Esophagus muscularis mucosa (tissue), 4 donors: ENCODE measurements around the gene CFAP99. TPM values are rescaled to one million over a fixed set of nuclear protein-coding genes. Genes with fewer than 3 reads are reported as not detected.

Source experiments
- DNase-seq: peaks from one replicate; pipeline ENCODE4 v3.0.0-alpha.2; 2017; ENCODE audit errors: extremely low spot score
- H3K27ac ChIP-seq, 4 donors: fragments of 200-600 bp; sonication (generic); replicated peaks in 1 of 4; 1 replicate in 3 of 4; 2 replicates in 1 of 4; pipeline ENCODE4 v1.5.1; 2016 to 2019; ENCODE audit warnings: mild to moderate bottlenecking in 1 of 4
- H3K27me3 ChIP-seq, 4 donors: fragments of 200-600 bp; sonication (generic); one replicate each; pipeline versions ENCODE4 v1.5.1 to v1.6.0; 2016 to 2019
- H3K36me3 ChIP-seq, 4 donors: fragments of 200-600 bp; sonication (generic); one replicate each; pipeline ENCODE4 v1.5.1; 2016 to 2019
- H3K4me1 ChIP-seq, 4 donors: fragments of 200-600 bp; sonication (generic); one replicate each; pipeline ENCODE4 v1.5.1; 2016 to 2019
- H3K4me3 ChIP-seq, 4 donors: fragments of 200-600 bp; sonication (generic); 1 replicate in 2 of 4; 2 replicates in 2 of 4; pipeline ENCODE4 v1.5.1; 2016 to 2019; ENCODE audit warnings: mild to moderate bottlenecking in 4 of 4, moderate library complexity in 1 of 4
- H3K9me3 ChIP-seq, 4 donors: fragments of 200-600 bp; sonication (generic); 1 replicate in 3 of 4; 2 replicates in 1 of 4; pipeline ENCODE4 v1.5.1; 2016 to 2019
- EP300 ChIP-seq: sonication (generic); formaldehyde crosslinking; IDR thresholded peaks from one replicate; pipeline ENCODE4 v1.6.1; 2017; ENCODE audit warnings: antibody characterized with exemption
- POLR2A ChIP-seq: fragments of 450-650 bp; IDR thresholded peaks from one replicate; pipeline ENCODE4 v1.6.1; 2017; ENCODE audit warnings: antibody characterized with exemption, moderate library complexity, mild to moderate bottlenecking, low read depth
- POLR2AphosphoS5 ChIP-seq, 2 donors: sonication (generic); formaldehyde crosslinking; IDR thresholded peaks; one replicate each; pipeline ENCODE4 v1.6.1; 2017; ENCODE audit warnings: antibody characterized with exemption in 2 of 2
- WGBS: methylation state at CpG from one replicate; pipeline ENCODE4 v1.1.5; 2018; 5-methylcytosine and 5-hydroxymethylcytosine counted together
- intact Hi-C: fragments of 100-400 bp; cut with DNase I; formaldehyde crosslinking; loops from one replicate; pipeline ENCODE4 v1.15.1; 2023
- total RNA-seq, 4 donors: library from RNA; depleted of rRNA; stranded (reverse); fragments of >200 nt; gene quantifications; one replicate each; pipeline versions ENCODE4 v1.1.0 to v1.2.1, GENCODE V29; 2016
- TF ChIP-seq, protein P1 (sequence below), 3 experiments: fragments of 200-600 bp in 2 of 3; fragments of 450-650 bp in 1 of 3; sonication (generic) in 2 of 3; IDR thresholded peaks; one replicate each; pipeline ENCODE4 v1.5.1; 2017 to 2019; ENCODE audit warnings: antibody characterized with exemption in 3 of 3, mild to moderate bottlenecking in 2 of 3, moderate library complexity in 1 of 3

Gene CFAP99
- total RNA-seq, 4 donors from 2014 or later: 1.5 TPM; not detected in 3

DNA sequence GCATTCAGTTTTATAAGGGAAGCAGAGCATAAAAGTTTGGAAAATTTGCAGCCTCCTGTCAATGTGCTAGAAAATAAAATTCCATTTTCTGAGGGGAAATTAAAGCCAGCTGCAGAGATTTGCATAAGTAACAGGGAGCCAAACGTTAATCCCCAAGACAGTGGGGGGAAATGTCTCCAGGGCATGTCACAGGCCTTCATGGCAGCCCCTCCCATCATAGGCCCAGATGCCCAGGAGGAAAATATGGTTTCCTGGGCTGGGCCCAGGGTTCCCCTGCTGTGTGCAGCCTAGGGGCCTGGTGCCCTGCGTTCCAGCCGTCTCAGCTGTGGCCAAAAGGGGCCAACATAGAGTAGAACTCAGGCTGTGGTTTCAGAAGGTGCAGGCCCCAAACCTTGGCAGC lies 59.5 kb downstream of the CFAP99 start:
- TF ChIP-seq EP300 (no peak), POLR2A (no peak), POLR2AphosphoS5 (IDR thresholded peaks at IDR 0.05) (no peak)
- TF ChIP-seq, protein P1, sequence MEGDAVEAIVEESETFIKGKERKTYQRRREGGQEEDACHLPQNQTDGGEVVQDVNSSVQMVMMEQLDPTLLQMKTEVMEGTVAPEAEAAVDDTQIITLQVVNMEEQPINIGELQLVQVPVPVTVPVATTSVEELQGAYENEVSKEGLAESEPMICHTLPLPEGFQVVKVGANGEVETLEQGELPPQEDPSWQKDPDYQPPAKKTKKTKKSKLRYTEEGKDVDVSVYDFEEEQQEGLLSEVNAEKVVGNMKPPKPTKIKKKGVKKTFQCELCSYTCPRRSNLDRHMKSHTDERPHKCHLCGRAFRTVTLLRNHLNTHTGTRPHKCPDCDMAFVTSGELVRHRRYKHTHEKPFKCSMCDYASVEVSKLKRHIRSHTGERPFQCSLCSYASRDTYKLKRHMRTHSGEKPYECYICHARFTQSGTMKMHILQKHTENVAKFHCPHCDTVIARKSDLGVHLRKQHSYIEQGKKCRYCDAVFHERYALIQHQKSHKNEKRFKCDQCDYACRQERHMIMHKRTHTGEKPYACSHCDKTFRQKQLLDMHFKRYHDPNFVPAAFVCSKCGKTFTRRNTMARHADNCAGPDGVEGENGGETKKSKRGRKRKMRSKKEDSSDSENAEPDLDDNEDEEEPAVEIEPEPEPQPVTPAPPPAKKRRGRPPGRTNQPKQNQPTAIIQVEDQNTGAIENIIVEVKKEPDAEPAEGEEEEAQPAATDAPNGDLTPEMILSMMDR (IDR thresholded peaks at IDR 0.05): no peak
- H3K9me3 ChIP-seq: no peaks in the 10 kb centered on the region
- no peak overlapping the region for H3K27ac ChIP-seq
- 7% methylated on average over 1 of the region's 3 CpGs for WGBS
- no peak for DNase-seq
- no peaks in the 10 kb centered on the region for H3K27me3 ChIP-seq
- no peak overlapping the region for H3K4me3 ChIP-seq
- H3K4me1 ChIP-seq: peaks cover 44 to 88% (median 74%) of the 10 kb centered on the region in 4 donors
- peaks cover 0 to 14% (median 2%) of the 10 kb centered on the region in 4 donors for H3K36me3 ChIP-seq
- intact Hi-C loops: no loop called here

DNA sequence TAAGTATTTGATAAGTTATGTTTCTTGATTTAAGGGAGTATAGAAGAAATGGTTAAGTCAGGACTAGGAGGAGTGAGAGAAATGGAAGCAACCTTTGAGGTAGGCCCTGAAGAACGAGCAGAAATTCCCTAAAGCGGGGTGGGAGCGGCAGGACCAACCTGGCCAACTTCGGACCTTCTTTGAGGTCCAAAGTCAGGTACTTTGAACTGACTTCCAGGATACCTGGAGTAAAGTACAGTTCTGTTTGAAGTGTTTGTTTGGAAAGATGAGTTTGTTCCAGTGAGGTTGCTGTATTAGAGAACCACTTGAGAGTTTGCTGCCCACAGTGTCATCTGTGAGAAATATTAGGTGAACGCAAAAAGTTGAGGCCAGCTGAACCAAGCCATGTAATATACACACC lies 61.9 kb downstream of the CFAP99 start:
- Histone ChIP-seq H3K27me3 (no peaks in the 10 kb centered on the region), H3K4me1 (peaks cover 66 to 99% (median 90%) of the 10 kb centered on the region in 4 donors)
- intact Hi-C loops: no loop called here

DNA sequence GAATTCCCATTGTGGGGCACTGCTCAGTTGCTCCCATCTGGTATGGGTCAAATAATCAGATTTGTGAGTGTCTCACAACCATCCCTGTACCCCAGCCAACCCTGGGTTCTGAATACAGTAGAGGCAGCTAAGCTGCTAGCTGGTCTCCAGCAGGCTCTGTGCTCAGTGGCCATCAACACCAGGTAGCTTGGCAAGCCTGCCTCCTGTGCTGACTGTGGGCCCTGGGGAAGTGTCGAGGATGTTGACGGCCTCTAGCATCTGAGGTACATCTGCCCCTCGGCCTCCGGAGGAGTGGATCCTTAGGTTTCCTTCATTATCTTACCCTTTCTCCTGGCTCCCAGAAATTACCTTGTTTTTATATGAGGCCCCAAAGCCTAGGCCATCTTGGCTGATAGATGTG lies 63.4 kb downstream of the CFAP99 start:
- Histone ChIP-seq H3K27me3 (no peaks in the 10 kb centered on the region), H3K27ac (peak overlapping the region; percentile 32 to 81 (median 46)), H3K9me3 (no peaks in the 10 kb centered on the region), H3K4me3 (no peak overlapping the region), H3K36me3 (no peaks in the 10 kb centered on the region), H3K4me1 (peaks cover 75 to 100% (median 95%) of the 10 kb centered on the region in 4 donors)
- no peak for DNase-seq
- intact Hi-C loops: no loop called here
- 74% methylated on average over 4 of the region's 4 CpGs for WGBS
- TF ChIP-seq POLR2A: no peak
- TF ChIP-seq POLR2AphosphoS5 (IDR thresholded peaks at IDR 0.05): no peak
- no peak for TF ChIP-seq EP300
- TF ChIP-seq, protein P1 (IDR thresholded peaks at IDR 0.05): no peak

More for the DNA sequence above, 61.9 kb downstream of the CFAP99 start:
- H3K27ac ChIP-seq: no peak overlapping the region
- no peaks in the 10 kb centered on the region for H3K9me3 ChIP-seq
- peaks cover 0 to 7% (median 0%) of the 10 kb centered on the region in 4 donors for H3K36me3 ChIP-seq
- 89% methylated on average over 5 of the region's 5 CpGs for WGBS
- no peak for TF ChIP-seq POLR2AphosphoS5 (IDR thresholded peaks at IDR 0.05)
- no peak for TF ChIP-seq POLR2A
- TF ChIP-seq, protein P1 (IDR thresholded peaks at IDR 0.05): no peak
- TF ChIP-seq EP300: no peak
- H3K4me3 ChIP-seq: no peak overlapping the region
- DNase-seq: no peak

DNA sequence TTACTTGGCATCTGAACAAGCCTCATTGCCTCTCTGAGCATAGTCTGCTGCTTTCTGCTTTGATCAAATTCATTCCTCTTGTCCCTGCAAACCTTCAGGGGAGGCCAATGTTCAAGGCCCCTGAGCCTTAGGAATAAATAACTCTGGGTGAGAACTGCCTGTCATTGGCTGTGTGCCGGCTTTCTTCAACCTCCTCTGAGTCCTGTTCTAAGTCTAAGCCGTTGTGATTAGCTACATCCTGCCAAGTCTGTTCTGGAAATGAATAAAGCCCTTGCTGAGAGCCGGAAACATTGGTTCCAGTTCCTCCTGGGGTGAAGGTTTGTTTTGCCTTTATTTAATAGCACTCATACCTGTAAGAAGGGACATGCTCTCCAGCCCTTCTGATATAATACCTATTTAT lies 63.9 kb downstream of the CFAP99 start:
- no peaks in the 10 kb centered on the region for H3K27me3 ChIP-seq
- TF ChIP-seq POLR2AphosphoS5 (IDR thresholded peaks at IDR 0.05): peak in 1 of 2 donors; percentile 36
- TF ChIP-seq POLR2A: no peak
- no peak for TF ChIP-seq EP300
- TF ChIP-seq, protein P1 (IDR thresholded peaks at IDR 0.05): no peak
- WGBS: 7% methylated on average over 3 of the region's 3 CpGs
- H3K9me3 ChIP-seq: no peaks in the 10 kb centered on the region
- intact Hi-C loops: no loop called here
- H3K27ac ChIP-seq: peak overlapping the region; percentile 32 to 81 (median 58)
- peaks cover 77 to 100% (median 95%) of the 10 kb centered on the region in 4 donors for H3K4me1 ChIP-seq
- no peaks in the 10 kb centered on the region for H3K36me3 ChIP-seq
- no peak overlapping the region for H3K4me3 ChIP-seq
- no peak for DNase-seq

DNA sequence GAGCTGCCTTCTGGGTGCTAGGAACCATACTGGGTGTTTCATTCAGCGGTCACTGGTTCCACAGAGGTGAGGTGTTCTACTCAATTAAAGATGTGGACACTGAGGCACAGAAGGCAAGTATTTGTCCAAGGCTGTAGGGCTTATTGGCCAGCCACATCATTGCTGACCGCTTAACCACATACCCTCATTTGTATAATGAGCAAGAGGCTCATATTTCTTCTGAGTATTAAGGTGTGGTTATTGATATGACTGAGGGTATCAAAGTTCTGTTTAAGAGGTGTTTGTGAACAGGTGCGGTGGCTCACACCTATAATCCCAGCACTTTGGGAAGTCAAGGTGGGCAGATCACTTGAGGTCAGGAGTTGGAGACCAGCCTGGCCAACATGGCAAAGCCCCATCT lies 64.5 kb downstream of the CFAP99 start:
- Histone ChIP-seq H3K4me1 (peaks cover 76 to 100% (median 93%) of the 10 kb centered on the region in 4 donors), H3K36me3 (no peaks in the 10 kb centered on the region), H3K27me3 (no peaks in the 10 kb centered on the region), H3K4me3 (no peak overlapping the region), H3K9me3 (no peaks in the 10 kb centered on the region), H3K27ac (peak overlapping the region; percentile 32 to 81 (median 58))
- no peak for DNase-seq
- TF ChIP-seq EP300: no peak
- TF ChIP-seq POLR2AphosphoS5 (IDR thresholded peaks at IDR 0.05): no peak
- TF ChIP-seq POLR2A: no peak
- TF ChIP-seq, protein P1 (IDR thresholded peaks at IDR 0.05): no peak
- WGBS: 92% methylated on average over 3 of the region's 3 CpGs
- intact Hi-C loops: no loop called here
